Stimulated activated CD4-positive, alpha-beta T cell treated with anti-CD3 and anti-CD28 coated beads, Interleukin-1b, Interleukin-23, amount 100 ng/mL, for 4 hours (primary cell): Measurements from ENCODE around the gene KIAA0232.
"Not testable (repeated sequence)": the region's sequence is repeated elsewhere in the genome, so short reads cannot be mapped to it uniquely, and the experiment has no call there.

ENCODE experiments used
- DNase-seq, 2 donors: peaks; one replicate each; pipeline ENCODE4 v3.0.0-alpha.2; 2020; ENCODE audit warnings: low read depth in 2 of 2

The KIAA0232 gene

GRCh38 chr4:6808259-6808658 is 25.7 kb downstream of the KIAA0232 start:
- DNase-seq, result no peak

- no peak for DNase-seq
Observed at GRCh38 chr4:6811165-6811564, 28.6 kb downstream of the KIAA0232 start.

- DNase-seq, result no peak
Observed at GRCh38 chr4:6812766-6813165, 30.2 kb downstream of the KIAA0232 start.

GRCh38 chr4:6813725-6814124 is 31.2 kb downstream of the KIAA0232 start:
- DNase-seq, result no peak

- no peak for DNase-seq
Observed at GRCh38 chr4:6815029-6815836, 32.7 kb downstream of the KIAA0232 start.

GRCh38 chr4:6819295-6819694 is 36.8 kb downstream of the KIAA0232 start:
- no peak for DNase-seq

- no peak for DNase-seq
Observed at GRCh38 chr4:6820695-6821094, 38.2 kb downstream of the KIAA0232 start.

GRCh38 chr4:6824071-6824470 is 41.5 kb downstream of the KIAA0232 start:
- DNase-seq, result no peak

GRCh38 chr4:6824772-6825402 is 42.4 kb downstream of the KIAA0232 start:
- DNase-seq, result no peak

- no peak for DNase-seq
Observed at GRCh38 chr4:6825403-6825802, 42.9 kb downstream of the KIAA0232 start.

GRCh38 chr4:6826781-6827508 is 44.4 kb downstream of the KIAA0232 start:
- DNase-seq, result no peak

GRCh38 chr4:6829086-6829485 is 46.6 kb downstream of the KIAA0232 start:
- no peak for DNase-seq

- DNase-seq, result no peak
Observed at GRCh38 chr4:6834867-6835266, 52.3 kb downstream of the KIAA0232 start.

- not testable (repeated sequence) for DNase-seq
Observed at GRCh38 chr4:6835616-6836015, 53.1 kb downstream of the KIAA0232 start.

GRCh38 chr4:6837106-6837505 is 54.6 kb downstream of the KIAA0232 start:
- not testable (repeated sequence) for DNase-seq

GRCh38 chr4:6839579-6839978 is 57.1 kb downstream of the KIAA0232 start:
- DNase-seq, result no peak

GRCh38 chr4:6840062-6840976 is 57.8 kb downstream of the KIAA0232 start:
- DNase-seq, result no peak

- no peak for DNase-seq
Observed at GRCh38 chr4:6845027-6845426, 62.5 kb downstream of the KIAA0232 start.

GRCh38 chr4:6845574-6845973 is 63.0 kb downstream of the KIAA0232 start:
- no peak for DNase-seq

GRCh38 chr4:6847178-6847577 is 64.7 kb downstream of the KIAA0232 start:
- no peak for DNase-seq

GRCh38 chr4:6848717-6849305 is 66.3 kb downstream of the KIAA0232 start:
- DNase-seq, result no peak
